ENCODE data around the gene GALNT16. TPM values are rescaled to one million over a fixed set of nuclear protein-coding genes. Genes with fewer than 3 reads are reported as not detected.

The GALNT16 gene
- total and polyA plus RNA-seq, 7 donors = 2.4 to 20.5 (median 5.3) TPM; not detected in 1

DNA sequence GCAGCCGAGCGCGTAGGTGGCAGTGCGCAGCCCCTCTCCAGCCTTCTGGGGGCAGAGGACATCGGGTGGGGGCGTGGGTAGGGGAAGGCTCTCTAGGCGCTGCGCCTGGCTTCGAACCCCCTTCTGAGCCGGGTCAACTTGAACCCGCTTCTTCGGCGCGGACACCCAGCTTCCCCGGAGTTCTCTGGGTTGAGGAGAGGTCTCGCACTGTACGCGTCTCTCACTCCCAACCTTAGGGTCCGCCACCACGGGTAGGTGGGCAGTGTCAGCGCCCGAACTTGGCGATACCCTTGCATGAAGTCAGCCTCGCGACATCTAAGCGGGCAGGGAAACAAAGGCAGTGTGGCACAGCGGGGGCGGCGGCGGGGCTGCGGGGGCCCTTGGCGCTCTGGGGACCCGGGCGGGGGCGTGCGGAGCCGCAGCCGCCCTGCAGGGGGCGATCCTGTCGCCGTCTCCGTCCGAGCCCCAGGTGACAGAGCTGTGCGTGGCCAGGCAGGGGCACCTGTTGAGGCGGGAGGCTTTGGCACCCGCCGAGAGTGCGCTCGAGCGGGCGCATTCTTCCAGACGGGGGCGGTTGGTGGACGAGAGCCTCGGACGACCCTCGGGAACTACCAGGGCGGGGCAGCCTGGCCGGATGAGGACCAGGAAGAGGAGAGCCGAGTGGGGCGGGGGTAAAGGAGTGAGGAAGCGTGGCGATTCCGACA is 1.1 kb downstream of the GALNT16 start:
- peaks cover 0 to 29% (median 27%) of the 10 kb centered on the region in 4 donors for H3K4me1 ChIP-seq
- intact Hi-C loops (cut with DNase I) = no loop called here
- WGBS, 2 donors = 1% methylated on average over 64 of the region's 64 CpGs
- H3K27ac ChIP-seq = peak overlapping the region; percentile 29 to 60 (median 55)
- H3K9me3 ChIP-seq = no peaks in the 10 kb centered on the region
- H3K4me3 ChIP-seq = peak overlapping the region; percentile 16 to 66 (median 56)
- H3K27me3 ChIP-seq = peaks cover 5 to 42% (median 19%) of the 10 kb centered on the region in 3 donors
- no peaks in the 10 kb centered on the region for H3K36me3 ChIP-seq
- DNase-seq = no peak
- TF ChIP-seq, protein P1, sequence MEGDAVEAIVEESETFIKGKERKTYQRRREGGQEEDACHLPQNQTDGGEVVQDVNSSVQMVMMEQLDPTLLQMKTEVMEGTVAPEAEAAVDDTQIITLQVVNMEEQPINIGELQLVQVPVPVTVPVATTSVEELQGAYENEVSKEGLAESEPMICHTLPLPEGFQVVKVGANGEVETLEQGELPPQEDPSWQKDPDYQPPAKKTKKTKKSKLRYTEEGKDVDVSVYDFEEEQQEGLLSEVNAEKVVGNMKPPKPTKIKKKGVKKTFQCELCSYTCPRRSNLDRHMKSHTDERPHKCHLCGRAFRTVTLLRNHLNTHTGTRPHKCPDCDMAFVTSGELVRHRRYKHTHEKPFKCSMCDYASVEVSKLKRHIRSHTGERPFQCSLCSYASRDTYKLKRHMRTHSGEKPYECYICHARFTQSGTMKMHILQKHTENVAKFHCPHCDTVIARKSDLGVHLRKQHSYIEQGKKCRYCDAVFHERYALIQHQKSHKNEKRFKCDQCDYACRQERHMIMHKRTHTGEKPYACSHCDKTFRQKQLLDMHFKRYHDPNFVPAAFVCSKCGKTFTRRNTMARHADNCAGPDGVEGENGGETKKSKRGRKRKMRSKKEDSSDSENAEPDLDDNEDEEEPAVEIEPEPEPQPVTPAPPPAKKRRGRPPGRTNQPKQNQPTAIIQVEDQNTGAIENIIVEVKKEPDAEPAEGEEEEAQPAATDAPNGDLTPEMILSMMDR (IDR thresholded peaks at IDR 0.05) = peak in 2 of 4 experiments; percentile 54 to 63
- TF ChIP-seq POLR2A (IDR thresholded peaks at IDR 0.05) = no peak

DNA sequence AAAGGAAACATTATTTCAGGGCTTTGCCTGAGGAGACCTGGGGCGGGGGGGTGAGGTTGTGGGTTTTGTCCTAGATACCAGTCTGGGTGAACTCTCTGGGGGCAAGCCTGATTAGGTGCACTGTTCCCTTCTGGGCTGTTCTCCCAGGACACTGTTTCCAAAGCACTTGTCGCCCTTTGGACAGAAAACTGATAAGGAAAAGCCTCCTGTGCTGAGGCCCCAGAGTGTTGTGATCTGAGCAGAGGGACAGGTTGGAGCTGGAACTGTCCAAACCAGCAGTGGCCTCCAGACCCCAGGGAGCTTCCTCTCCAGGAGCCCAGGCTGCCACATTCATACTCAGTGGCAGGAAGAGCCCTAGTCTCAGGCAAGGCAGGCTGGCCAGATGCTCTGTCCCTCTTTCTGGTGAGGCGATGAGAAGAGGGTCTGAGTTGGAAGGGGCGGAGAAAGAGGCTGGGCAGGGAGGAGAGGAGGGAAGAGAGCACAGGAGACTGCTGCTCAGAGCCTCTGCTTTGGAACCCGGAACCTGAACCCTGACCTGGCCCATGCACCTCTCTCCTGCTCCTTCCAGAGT is 1.9 kb downstream of the GALNT16 start:
- Histone ChIP-seq H3K27me3 (peaks cover 5 to 42% (median 19%) of the 10 kb centered on the region in 3 donors), H3K36me3 (no peaks in the 10 kb centered on the region), H3K4me1 (peaks cover 0 to 29% (median 27%) of the 10 kb centered on the region in 4 donors), H3K27ac (peak overlapping the region in 3 of 4 donors; percentile 55 to 60 (median 55)), H3K4me3 (peak overlapping the region in 3 of 4 donors; percentile 55 to 66 (median 56)), H3K9me3 (no peaks in the 10 kb centered on the region)
- 35 to 45% methylated on average over 5 of the region's 5 CpGs for WGBS, 2 donors
- no peak for TF ChIP-seq EP300 (IDR thresholded peaks at IDR 0.05)
- TF ChIP-seq, protein P1 (IDR thresholded peaks at IDR 0.05) = no peak
- no peak for TF ChIP-seq POLR2AphosphoS5 (IDR thresholded peaks at IDR 0.05)
- TF ChIP-seq POLR2A (IDR thresholded peaks at IDR 0.05) = no peak
- no peak for DNase-seq
- intact Hi-C loops (cut with DNase I) = no loop called here

DNA sequence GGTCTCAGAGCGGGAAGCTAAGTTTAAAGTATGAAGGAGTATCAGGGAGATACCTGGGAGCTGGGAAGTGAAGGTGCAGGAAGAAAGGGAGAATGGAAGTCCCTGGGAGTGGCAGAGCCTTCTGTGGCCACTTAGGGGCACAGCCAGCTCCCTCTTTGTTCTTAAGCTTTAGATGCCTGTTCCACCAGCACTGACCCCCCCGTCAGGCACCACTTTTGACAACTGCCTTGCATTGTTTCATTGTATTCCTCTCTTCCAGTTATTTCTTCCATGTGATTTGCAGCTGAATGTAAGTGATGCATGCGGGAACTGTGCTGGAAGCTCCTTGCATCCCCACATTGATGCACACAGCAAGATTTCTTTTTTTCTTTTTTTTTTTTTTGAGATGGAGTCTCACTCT is 2.6 kb downstream of the GALNT16 start:
- peaks cover 5 to 39% (median 19%) of the 10 kb centered on the region in 3 donors for H3K27me3 ChIP-seq

DNA sequence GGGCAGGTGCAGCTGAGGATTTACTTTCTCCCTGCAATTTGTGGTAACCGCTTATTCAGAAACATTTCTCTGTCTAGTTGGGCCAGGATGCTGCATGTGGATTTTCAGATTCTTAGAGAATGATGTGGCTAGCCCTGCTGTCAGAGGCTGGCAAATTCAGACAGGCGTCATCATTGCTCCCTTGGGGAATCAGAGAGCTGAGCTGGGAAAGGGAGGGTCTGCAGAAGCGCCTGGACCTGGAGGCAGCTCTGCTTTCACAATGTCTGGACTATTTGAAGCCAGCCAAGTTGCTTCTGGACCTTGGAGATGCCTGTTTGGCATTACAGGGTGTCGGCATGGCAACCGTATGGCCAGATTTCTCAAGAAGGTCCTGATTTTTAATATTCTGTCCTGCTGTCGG is 3.4 kb downstream of the GALNT16 start:
- Histone ChIP-seq H3K36me3 (no peaks in the 10 kb centered on the region), H3K4me3 (no peak overlapping the region), H3K9me3 (no peaks in the 10 kb centered on the region), H3K27me3 (peaks cover 5 to 31% (median 19%) of the 10 kb centered on the region in 3 donors), H3K4me1 (peaks cover 0 to 29% (median 27%) of the 10 kb centered on the region in 4 donors), H3K27ac (peak overlapping the region in 3 of 4 donors; percentile 28 to 41 (median 39))
- no peak for TF ChIP-seq EP300 (IDR thresholded peaks at IDR 0.05)
- TF ChIP-seq POLR2A (IDR thresholded peaks at IDR 0.05) = no peak
- TF ChIP-seq POLR2AphosphoS5 (IDR thresholded peaks at IDR 0.05) = peak in 3 of 4 donors; percentile 18 to 64 (median 30)
- TF ChIP-seq, protein P1 (IDR thresholded peaks at IDR 0.05) = no peak
- DNase-seq = peak; percentile 87
- intact Hi-C loops (cut with DNase I) = no loop called here
- 82 to 90% methylated on average over 6 of the region's 6 CpGs for WGBS, 2 donors

More for the DNA sequence above, 2.6 kb downstream of the GALNT16 start:
- no peaks in the 10 kb centered on the region for H3K9me3 ChIP-seq
- H3K4me1 ChIP-seq = peaks cover 0 to 29% (median 27%) of the 10 kb centered on the region in 4 donors
- peak overlapping the region in 2 of 4 donors; percentile 55 to 60 for H3K27ac ChIP-seq
- DNase-seq = no peak
- TF ChIP-seq POLR2A (IDR thresholded peaks at IDR 0.05) (no peak), POLR2AphosphoS5 (IDR thresholded peaks at IDR 0.05) (no peak), EP300 (IDR thresholded peaks at IDR 0.05) (no peak)
- no peak overlapping the region for H3K4me3 ChIP-seq
- 82 to 86% methylated on average over 3 of the region's 3 CpGs for WGBS, 2 donors
- H3K36me3 ChIP-seq = no peaks in the 10 kb centered on the region
- intact Hi-C loops (cut with DNase I) = no loop called here

DNA sequence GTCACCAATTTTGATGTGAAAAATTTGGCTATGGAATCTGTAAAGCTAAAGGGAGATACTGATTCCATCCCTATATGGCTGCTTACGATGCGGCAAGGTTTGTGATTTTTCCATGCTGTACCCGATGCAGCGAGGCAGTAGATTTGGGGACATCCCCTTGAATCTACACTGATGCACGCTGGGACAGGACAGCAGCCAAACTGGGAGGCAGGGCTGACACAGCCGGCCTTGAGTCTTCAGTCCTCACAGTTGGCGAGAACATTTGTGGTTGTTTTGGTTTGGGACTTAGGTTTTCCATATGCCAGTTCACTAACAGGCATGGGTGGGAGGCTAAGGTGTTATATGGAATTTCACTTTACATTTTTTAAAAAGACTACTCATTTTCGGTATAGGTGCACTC is 3.8 kb downstream of the GALNT16 start:
- intact Hi-C loops (cut with DNase I) = no loop called here
- Histone ChIP-seq H3K4me3 (no peak overlapping the region), H3K27me3 (peaks cover 5 to 27% (median 16%) of the 10 kb centered on the region in 3 donors), H3K9me3 (no peaks in the 10 kb centered on the region), H3K27ac (peak overlapping the region in 3 of 4 donors; percentile 28 to 41 (median 39)), H3K36me3 (no peaks in the 10 kb centered on the region), H3K4me1 (peaks cover 0 to 28% (median 27%) of the 10 kb centered on the region in 4 donors)
- TF ChIP-seq POLR2A (IDR thresholded peaks at IDR 0.05) (no peak), EP300 (IDR thresholded peaks at IDR 0.05) (no peak), POLR2AphosphoS5 (IDR thresholded peaks at IDR 0.05) (no peak)
- TF ChIP-seq, protein P1 (IDR thresholded peaks at IDR 0.05) = no peak
- 77 to 82% methylated on average over 8 of the region's 8 CpGs for WGBS, 2 donors
- DNase-seq = no peak
